Occipital lobe (tissue), 2 donors: ENCODE results near the gene ROCK2. TPM values are rescaled to one million over a fixed set of nuclear protein-coding genes. Genes with fewer than 3 reads are reported as not detected.
"Not testable (repeated sequence)": the region's sequence is repeated elsewhere in the genome, so short reads cannot be mapped to it uniquely, and the experiment has no call there.

ENCODE experiments used
- DNase-seq: peaks from one replicate; lab custom pipeline; 2025; lab: John Stamatoyannopoulos, UW
- total RNA-seq: library from RNA; depleted of rRNA; stranded (reverse); fragments of >200 nt; gene quantifications from one replicate; pipeline ENCODE4 v1.2.3, GENCODE V29; 2014

The ROCK2 gene
- total RNA-seq, 1 donor from 2014 or later = 68.2 TPM

- peak; percentile 14 for DNase-seq
Observed at GRCh38 chr2:11342551-11343367, 1.7 kb downstream of the ROCK2 start.

- no peak for DNase-seq
Observed at GRCh38 chr2:11340717-11341116, 3.7 kb downstream of the ROCK2 start.

DNA sequence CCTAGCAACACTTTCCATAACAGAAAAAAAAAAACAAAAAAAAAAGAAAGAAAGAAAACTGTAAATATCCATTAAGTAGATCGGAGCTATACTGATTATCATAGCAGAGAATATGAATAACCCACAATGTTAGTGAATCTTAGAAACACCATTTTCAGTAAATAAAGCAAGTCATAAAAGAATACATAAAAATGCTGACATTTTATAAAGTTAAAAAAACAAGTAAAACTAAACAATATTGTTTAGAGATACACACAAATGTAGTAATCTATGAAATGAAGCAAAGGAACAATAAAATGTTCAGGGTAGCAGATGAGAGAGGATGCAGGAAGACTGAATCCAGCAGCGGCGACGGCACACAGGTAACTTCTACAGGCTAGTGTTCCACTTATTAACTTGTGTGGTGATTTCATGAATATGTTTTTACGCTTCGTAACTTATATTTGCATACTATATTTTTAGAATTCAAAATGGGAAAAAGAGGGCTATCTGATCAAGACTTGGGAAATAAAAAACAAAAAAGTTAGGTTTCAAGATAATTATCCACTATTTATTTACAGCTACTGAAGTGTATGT lies 4.8 kb downstream of the ROCK2 start:
- no peak for DNase-seq

- DNase-seq = no peak
Observed at GRCh38 chr2:11338580-11338979, 5.9 kb downstream of the ROCK2 start.

- no peak for DNase-seq
Observed at GRCh38 chr2:11337909-11338308, 6.5 kb downstream of the ROCK2 start.

DNA sequence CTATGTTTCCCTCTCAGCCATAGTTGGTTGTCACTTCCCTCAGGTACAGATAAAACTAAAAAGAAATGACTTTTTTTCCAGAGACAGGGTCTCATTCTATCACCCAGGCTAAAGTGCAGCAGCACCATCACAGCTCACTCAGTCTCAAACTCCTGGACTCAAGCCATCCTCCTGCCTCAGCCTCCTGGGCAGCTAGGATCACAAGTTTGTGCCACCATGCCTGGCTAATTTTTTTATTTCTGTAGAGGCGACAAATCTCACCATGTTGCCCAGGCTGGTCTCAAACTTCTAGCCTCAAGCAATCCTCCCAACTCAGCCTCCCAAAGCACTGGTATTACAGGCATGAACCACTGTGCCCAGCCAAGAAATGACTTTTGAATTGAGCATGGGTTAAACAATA lies 8.2 kb downstream of the ROCK2 start:
- DNase-seq = no peak

DNA sequence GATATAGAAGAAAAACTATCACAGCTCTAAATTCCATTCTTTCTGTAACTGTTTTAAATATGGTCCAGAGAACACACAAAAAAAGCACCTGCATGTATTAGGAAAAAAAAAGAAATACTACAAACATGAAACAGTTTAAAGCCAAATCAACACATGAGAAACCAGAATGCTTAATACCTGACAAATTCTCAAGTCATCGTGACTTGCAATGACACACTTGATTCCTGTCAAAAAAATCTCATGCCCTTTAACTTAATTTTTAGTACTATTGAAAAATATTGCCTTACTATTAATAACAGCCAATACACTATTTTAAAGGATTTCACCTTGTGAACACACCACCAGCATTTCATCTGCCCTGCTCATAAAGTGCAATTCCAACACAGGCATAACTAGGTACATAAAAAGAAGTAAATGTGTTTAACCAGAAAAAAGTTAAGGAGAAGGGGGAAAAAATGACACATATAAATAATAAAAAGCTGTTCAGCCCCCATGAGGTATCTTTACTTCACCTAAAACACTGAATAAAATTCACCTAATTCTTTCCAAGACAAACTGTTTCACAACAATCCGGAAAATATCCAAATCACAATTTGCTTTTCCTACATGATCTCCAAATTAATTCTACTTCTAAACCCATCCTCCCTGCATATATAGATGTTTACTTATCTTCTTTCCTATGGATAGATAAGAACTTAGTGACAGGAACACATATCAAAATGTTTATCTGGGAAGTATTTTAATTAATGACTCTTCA lies 10.8 kb downstream of the ROCK2 start:
- DNase-seq = no peak

- no peak for DNase-seq
Observed at GRCh38 chr2:11332596-11332995, 11.8 kb downstream of the ROCK2 start.

DNA sequence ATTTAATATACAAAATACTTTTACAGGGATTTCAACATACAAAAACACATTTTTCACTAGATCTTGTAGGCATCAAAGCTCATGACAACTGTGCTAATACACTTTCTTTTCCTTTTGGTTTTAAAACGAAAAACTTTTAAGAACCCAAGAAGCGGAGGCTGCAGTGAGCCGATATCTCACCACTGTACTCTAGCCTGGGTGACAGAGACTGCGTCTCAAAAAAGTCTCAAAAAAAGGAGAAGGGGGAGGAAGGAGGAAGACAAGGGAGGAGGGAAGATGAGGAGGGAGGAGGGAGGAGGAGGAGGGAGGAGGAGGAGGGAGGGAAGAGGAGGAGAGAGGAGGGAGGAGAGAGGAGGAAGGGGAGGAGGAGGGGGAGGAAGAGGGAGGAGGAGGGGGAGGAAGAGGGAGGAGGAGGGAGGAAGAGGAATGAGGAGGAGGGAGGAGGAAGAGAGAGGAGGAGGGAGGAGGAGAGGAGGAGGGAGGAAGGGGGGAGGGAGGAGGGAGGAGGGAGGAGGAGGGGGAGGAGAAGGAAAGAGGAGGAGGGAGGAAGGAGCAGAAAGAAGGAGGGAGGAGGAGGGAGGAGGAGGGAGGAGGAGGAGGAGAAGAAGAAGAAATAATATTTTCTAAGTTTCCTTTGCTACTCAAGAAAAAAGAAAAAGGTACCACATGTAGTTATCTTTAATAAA lies 13.8 kb downstream of the ROCK2 start:
- DNase-seq = no peak

- no peak for DNase-seq
Observed at GRCh38 chr2:11329776-11330175, 14.7 kb downstream of the ROCK2 start.

GRCh38 chr2:11328522-11328921 lies 15.9 kb downstream of the ROCK2 start:
- DNase-seq = not testable (repeated sequence)

- DNase-seq = no peak
Observed at GRCh38 chr2:11327871-11328270, 16.6 kb downstream of the ROCK2 start.

- no peak for DNase-seq
Observed at GRCh38 chr2:11326677-11327211, 17.7 kb downstream of the ROCK2 start.

- DNase-seq = no peak
Observed at GRCh38 chr2:11325961-11326676, 18.3 kb downstream of the ROCK2 start.

- no peak for DNase-seq
Observed at GRCh38 chr2:11321847-11322246, 22.6 kb downstream of the ROCK2 start.

DNA sequence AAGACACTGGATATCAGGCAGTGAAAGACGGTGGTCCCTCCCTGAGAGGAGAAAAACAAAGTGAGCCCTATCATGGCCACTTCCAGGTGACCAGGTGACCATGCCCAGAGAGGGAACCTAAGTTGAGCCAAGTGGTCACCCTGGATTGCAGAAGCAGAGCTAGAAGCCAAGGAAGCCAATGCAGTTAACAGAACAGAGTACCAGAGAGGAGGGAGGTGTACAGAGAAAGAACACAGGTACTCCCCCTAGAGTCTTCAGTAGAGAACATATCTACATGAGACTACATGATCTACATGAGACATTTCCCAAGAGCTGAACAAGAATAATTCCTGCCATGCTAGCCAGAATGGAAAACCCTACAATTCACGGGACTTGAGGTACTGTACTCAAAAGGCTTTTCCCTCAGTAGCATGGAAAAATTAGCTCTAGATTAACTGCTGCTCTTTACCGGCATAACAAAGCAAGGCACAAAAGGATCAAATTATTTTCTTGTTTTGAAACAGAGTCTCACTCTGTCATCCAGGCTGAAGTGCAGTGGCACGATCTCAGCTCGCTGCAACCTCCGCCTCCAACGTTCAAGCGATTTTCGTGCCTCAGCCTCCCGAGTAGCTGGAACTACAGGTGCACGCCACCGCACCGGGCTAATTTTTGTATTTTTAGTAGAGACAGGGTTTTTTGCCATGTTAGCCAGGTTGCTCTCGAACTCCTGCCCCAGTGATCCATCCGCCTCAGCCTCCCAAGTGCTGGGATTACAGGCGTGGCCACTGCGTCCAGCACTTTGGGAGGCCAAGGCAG lies 23.5 kb downstream of the ROCK2 start:
- no peak for DNase-seq

DNA sequence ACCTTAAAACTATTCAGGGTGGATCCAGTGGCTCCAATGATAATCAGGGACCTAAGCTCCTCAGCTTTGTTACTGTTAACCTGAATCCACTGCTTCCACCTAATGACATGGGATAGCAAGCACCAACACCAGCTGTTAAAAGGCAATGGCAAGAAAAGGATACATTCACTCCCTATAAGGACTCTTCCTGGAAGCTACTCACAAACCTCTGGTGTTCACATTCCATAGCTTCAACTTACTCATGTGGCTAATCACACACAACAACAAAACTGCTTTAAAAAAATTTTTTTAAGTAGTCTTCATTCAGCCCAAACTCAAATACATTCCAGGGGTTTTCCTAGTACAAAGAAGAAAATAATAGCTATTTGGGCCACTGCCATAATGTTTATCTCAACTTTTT lies 24.5 kb downstream of the ROCK2 start:
- no peak for DNase-seq

DNA sequence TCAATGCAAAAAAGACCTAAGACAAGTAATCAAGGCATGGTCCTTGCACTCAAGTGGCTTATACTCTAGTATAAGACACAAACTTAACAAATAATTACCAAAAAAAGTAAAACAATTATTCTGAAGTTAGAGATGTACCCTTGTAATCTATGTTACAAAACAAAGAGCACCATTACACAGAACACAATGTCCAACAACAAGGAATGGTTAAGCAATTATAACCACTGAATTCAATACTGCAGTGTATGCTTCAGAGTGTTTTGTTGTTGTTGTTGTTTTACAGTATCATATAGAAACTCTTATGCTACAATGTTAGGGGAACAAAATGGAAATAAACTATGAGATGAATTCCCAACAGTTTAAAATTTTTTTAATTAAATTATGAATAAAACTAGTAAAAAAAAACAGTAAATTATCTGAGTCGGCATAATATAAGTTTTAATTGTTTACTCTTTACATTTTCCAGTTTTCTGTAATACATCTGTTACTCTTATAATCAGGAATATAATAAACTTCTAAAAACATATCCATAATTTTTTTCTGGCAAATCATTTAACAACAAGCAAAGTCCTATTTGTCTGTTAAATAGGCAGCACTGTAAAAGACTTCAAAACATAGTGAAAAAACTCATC lies 29.2 kb downstream of the ROCK2 start:
- DNase-seq = no peak

GRCh38 chr2:11314487-11314886 lies 29.9 kb downstream of the ROCK2 start:
- DNase-seq = no peak
